Left renal cortex interstitium (tissue), 4 donors: ENCODE measurements around the gene YKT6. TPM values are rescaled to one million over a fixed set of nuclear protein-coding genes. Genes with fewer than 3 reads are reported as not detected.
"Not testable (repeated sequence)": the region's sequence is repeated elsewhere in the genome, so short reads cannot be mapped to it uniquely, and the experiment has no call there.

Experiments used
- DNase-seq, 4 donors: peaks; one replicate each; pipeline ENCODE4 v3.0.0-alpha.2; 2013; ENCODE audit warnings: low read depth in 4 of 4, low spot score in 2 of 4, missing footprints in 1 of 4
- polyA plus RNA-seq, 4 donors: library from polyadenylated mRNA; unstranded; fragments of 120-200 nt; gene quantifications; one replicate each; pipeline ENCODE4 v1.2.1, GENCODE V29; 2013; ENCODE audit not compliant: insufficient read length in 4 of 4

The YKT6 gene
- polyA plus RNA-seq, 4 donors, result 74.4 to 82.3 (median 76.6) TPM

- not testable (repeated sequence) for DNase-seq
These were observed 28.9 kb upstream of the YKT6 start for GRCh38 chr7:44171901-44172300.

GRCh38 chr7:44172352-44172751 lies 28.4 kb upstream of the YKT6 start:
- no peak for DNase-seq

GRCh38 chr7:44172803-44173424 lies 27.9 kb upstream of the YKT6 start:
- no peak for DNase-seq

GRCh38 chr7:44173911-44174693 lies 26.7 kb upstream of the YKT6 start:
- no peak for DNase-seq

GRCh38 chr7:44174694-44174948 lies 26.2 kb upstream of the YKT6 start:
- DNase-seq, result not testable (repeated sequence)

- no peak for DNase-seq
These were observed 25.0 kb upstream of the YKT6 start for GRCh38 chr7:44175730-44176129.

- no peak for DNase-seq
These were observed 24.3 kb upstream of the YKT6 start for GRCh38 chr7:44176486-44176885.

GRCh38 chr7:44177570-44178131 lies 23.1 kb upstream of the YKT6 start:
- no peak for DNase-seq

GRCh38 chr7:44180631-44181030 lies 20.1 kb upstream of the YKT6 start:
- DNase-seq, result no peak

- no peak for DNase-seq
These were observed 18.0 kb upstream of the YKT6 start for GRCh38 chr7:44182827-44183226.

GRCh38 chr7:44183386-44183785 lies 17.4 kb upstream of the YKT6 start:
- DNase-seq, result no peak

- no peak for DNase-seq
These were observed 16.4 kb upstream of the YKT6 start for GRCh38 chr7:44184206-44184872.

- no peak for DNase-seq
These were observed 15.8 kb upstream of the YKT6 start for GRCh38 chr7:44184873-44185446.

- no peak for DNase-seq
These were observed 15.0 kb upstream of the YKT6 start for GRCh38 chr7:44185729-44186128.

- no peak for DNase-seq
These were observed 14.0 kb upstream of the YKT6 start for GRCh38 chr7:44186736-44187135.

GRCh38 chr7:44187636-44188416 lies 13.0 kb upstream of the YKT6 start:
- no peak for DNase-seq

GRCh38 chr7:44188480-44189225 lies 12.1 kb upstream of the YKT6 start:
- DNase-seq, result no peak

GRCh38 chr7:44189286-44189992 lies 11.3 kb upstream of the YKT6 start, which contains the start of gene GCK:
Gene GCK, minus strand, starts transcription at chr7:44189439. Its CDS starts 486 bp downstream, at chr7:44188953.
- peak in 2 of 4 donors; percentile 31 to 47 for DNase-seq
